GM21737 (cell line): ENCODE results near the gene RPS14.
A peak's percentile ranks its signal among the peaks of the same experiment; 100 is the strongest.

Experiments used
- ATAC-seq: cut with Tn5 transposase; IDR thresholded peaks from one replicate; pipeline ENCODE4 v1.9.1; 2021; ENCODE audit warnings: mild to moderate bottlenecking, moderate library complexity; ENCODE audit not compliant: unreplicated experiment

RPS14 gene

DNA sequence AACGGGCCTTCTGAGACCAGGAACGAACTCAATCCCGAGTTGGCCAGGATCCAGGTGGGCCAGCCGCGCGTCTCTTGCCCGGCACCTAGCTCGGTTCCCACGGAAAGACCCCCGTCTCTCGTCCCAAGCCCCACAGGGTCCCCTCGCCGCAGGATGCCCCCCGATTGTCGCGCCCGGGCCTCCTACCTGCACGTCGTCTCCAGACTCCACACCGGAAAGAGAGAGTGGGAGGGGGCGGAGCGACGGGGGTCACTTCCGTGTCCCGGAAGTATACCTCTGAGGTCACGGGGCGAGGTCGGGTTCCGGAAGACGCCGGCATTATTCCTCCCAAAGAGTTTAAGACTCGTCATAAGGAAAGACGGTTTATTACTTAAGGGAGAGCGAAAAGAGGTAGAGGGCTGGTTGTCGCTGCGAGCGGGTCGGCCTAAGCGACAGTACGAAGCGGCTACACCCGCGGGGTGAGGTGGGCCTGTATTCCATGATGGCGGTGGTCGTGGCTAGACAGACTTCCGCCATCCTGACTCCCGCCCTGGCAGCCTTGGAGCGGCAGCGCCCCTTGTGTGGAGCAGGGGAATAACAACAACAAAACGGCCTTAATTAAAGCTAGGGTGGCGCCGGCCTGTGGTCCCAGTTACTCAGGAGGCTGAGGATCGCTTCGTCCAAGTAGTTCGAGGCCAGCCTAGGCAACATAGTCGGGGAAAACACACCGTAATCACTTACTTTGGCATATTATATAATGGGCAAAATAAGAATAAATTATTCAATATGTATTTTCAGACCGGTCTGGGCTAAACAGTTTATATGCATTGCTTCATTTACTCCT lies at the start of gene RPS14:
TSS of gene RPS14 (minus strand) at position 223 of the 823 bp plus-strand sequence. CDS start 2,006 bp downstream, outside the sequence.
- ATAC-seq, result peak; percentile 89

DNA sequence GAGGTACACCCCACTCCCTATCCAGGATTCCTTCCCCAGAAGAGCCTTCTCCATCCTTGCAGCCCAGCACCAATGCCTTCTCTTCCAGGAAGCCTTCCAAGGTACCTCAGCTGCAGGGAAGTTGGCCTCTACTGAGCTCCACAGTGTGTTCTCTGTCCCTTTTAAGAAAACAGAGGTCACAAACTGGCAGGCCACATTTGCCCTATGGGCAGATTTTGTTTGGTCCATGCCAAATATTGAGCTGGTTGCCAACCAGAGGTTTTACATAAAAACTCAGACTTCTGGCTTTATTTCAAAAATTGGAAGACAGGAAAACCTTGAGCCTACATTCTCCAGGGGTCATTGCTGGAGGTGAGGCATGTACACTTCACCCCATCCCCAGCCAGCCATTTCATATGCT lies 49.4 kb upstream of the RPS14 start:
- ATAC-seq, result no peak

DNA sequence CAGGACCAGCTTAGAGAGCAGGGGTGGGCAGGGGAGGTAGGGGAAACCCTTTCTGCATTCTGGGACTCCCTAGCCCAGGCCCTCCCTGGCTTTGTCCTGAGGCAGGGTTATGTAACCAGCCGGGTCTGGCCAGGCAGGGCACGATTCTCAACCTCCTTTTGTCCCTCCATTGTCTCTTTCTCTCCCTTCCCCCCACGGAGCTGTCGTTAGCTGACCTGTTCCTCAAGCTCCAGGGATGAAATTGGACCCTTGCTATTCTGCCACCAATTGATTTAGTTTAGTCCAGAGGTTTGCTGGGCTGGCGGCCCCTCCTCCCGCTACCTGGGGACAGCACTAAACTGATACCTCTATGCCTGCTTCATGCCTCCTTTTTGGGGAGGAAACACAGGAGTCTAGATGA lies 49.0 kb upstream of the RPS14 start:
- no peak for ATAC-seq

DNA sequence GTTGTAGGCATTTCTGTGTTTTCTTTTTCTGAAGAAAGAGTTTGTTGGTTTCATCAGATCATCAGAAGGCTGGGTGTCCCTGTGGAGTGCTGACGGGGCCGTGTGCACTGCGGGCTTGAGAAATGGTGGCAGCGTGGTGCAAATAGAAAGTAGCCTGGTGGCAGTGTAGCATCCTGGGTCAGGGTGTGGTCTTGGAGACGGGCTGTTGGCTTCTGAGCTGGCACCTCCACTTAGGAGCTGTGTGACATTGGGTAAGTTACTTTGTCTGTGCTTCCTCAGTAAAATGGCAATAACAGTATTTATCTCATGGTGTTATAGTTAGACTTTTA lies 48.4 kb upstream of the RPS14 start:
- ATAC-seq, result no peak

DNA sequence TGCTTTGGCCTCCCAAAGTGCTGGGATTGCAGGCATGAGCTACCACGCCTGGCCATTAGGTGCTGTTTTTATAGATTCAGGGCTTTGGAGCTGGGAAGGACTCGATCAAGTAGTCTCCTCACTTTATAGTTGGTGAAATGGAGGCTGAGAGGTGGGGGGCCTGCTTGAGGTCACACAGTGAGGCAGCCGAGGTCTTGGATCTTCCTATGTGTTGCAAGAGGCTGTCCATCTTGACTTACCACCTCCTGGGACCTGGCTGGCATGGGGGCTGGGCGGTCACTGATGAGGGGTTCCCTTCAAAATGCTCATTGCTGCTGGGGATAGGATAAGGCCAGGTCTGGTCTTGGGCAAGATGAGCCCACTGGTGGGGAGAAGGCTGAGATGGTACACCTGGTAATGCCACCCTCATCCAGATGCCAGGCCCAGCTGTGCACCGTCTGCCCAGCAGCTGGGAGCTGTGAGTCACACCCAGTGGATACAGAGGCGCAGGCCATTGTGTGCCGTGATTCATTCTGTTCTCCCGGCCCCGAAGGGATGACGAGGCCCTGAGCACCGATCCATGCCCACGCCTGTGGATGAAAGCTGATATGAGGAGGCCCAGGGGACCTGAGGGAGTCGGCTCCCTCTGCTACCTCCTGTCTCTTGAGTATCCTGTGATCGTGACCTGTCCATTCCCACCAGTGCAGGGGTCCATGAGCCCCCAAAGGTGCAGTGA lies 47.9 kb upstream of the RPS14 start:
- no peak for ATAC-seq

DNA sequence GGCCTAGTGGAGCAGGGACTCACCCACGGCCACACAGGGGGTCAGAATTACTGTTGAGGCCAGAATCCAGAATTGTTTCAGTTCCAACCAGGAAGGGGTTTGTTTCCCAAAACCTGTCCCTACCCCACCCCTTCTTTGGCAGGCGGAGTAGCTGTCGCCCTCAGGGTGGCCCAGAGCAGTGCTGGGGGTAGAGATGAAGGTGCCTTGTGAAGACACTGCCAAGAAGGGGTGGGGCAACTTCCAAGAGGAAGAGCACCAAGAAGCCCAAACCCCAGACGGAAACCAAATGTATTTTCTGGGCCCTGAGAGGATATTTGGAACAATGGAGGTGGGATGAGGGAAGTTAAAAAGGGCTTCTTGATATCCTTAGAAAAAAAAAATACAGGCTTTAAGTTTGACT lies 47.0 kb upstream of the RPS14 start:
- no peak for ATAC-seq

DNA sequence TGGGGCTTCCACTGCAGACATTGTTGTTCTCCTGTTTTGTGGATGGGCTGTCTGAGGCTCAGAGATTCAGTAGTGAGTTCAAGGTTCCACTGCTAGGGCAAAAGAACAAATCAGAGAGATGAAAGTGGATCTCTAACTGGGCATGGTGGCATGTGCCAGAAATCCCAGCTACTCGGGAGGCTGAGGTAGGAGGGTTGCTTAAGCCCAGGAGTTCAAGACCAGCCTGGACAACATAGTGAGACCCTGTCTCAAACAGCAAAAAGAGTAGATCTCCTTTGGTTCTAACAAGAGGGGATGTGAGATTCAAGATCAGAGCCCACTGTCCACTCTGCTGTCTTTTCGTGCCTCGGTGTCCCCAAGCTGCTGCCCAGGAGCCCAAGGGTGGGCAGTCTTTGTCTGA lies 46.6 kb upstream of the RPS14 start:
- ATAC-seq, result no peak

DNA sequence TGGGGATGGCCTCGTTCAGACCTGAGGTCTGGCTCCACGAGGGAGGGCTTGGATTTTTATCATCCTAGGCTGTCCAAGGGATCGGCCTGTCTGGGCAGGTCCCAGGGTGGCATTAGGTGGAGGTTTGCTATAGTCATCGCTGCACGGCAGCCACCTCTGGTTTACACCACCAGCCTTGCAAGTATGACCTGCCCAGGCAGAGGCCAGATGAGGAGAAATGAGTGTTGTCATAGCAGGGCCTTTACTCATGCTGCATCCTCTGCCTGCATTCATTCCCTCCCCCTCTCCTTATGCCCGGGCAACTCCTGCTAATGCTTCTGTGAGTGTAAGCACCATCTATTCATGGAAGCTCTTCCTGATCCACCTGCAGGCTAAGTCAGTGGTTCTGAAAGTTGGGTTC lies 43.1 kb upstream of the RPS14 start:
- no peak for ATAC-seq

DNA sequence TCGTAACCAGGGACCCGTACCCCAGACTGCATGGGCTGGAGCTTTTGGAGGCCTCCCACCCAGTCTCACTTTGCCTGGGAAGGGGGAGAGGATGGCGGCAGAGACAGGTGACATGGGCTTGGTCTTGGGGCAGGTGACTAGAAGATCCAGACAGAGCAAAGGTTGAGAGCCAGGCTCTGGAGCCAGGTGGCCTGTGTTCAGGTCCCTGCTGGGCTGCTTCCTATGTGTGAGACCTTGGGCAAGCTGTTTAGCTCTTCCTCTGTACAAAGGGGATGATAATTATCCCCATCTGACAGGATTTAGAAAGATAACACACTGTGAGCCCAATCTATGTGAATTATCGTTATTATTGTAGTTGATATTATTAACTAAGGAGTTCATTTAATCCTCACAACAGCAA lies 42.3 kb upstream of the RPS14 start:
- ATAC-seq, result no peak

DNA sequence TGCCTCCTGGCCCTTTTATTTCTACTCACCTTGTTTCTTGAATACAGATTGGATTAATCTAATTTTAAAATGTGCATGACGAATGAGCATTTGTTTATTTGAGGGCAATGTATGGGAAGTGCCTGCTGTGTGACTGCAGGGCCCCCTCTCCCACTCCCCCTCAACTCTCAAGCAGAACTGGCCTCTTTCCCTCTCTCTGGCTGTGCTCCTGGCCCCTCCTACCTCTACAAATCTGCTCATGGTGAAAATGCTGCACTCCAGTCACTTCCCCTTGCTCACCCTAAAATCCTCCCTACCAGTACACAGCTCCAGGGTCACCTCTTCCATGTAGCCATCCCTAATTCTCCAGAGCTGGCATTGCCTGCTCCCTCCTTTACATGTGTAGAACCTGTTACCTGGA lies 41.2 kb upstream of the RPS14 start:
- ATAC-seq, result no peak

DNA sequence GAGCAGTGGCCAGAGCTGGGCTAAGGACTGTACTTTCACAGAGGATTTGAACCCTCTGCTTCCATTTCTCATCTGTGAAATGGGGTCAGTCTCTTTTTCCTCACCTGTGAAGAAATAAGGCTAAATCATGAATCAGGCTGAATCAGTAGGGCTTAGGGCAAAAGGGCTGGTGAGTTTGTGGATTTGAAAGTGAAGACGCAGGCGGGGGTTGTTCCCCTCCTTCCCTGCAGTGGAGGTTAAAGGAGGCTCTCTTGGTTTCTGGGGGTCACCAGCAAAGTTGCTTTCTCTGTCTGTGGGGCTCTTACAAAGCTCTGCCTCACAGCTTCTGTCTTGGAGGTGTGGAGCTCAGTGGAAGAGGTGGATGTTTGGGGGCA lies 40.7 kb upstream of the RPS14 start:
- ATAC-seq, result no peak

DNA sequence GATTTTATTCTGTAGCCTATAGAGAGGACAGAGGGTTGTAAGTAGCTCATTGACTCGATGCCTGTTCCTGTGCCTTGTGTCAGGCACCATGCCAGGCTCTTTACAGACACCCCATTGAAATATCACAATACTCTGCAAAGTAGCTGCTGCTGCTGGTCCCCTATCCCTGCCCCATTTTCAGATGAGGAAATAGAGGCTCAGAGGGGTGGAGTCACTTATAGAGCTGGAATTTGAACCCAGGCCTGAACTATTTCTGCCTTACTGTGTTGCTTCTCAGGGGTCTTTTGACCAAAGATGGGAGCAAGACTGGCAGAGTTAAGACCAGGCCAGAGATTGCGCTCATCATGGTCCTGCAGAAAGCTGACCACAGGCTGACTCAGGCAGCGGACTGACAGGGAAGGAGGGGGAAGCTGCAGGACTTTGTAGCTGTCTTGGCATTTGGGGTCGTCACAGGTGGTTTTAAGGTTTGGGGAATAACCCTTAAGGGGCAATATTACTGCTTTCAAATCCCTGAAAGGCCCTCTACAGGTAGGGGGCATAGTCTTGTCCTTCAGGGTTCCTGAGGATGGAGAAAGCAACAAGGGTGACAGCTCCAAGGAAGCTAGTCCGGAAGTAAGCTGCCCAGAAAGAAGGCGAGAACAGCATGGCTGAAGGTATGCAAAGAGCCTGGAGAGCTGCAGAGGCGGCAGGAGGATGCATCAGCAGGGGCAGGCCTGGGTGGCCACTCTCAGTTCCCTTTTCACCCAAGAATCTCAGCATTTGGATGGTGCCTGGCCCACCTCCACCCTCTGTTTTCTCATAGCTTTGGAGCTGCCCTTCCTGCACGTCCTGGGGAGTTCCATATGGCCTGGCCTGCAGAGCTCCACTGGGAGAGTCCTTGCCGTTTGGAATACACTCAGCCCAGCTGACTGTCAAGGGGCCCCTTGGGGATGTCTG lies 40.1 kb upstream of the RPS14 start:
- peak; percentile 75 for ATAC-seq

DNA sequence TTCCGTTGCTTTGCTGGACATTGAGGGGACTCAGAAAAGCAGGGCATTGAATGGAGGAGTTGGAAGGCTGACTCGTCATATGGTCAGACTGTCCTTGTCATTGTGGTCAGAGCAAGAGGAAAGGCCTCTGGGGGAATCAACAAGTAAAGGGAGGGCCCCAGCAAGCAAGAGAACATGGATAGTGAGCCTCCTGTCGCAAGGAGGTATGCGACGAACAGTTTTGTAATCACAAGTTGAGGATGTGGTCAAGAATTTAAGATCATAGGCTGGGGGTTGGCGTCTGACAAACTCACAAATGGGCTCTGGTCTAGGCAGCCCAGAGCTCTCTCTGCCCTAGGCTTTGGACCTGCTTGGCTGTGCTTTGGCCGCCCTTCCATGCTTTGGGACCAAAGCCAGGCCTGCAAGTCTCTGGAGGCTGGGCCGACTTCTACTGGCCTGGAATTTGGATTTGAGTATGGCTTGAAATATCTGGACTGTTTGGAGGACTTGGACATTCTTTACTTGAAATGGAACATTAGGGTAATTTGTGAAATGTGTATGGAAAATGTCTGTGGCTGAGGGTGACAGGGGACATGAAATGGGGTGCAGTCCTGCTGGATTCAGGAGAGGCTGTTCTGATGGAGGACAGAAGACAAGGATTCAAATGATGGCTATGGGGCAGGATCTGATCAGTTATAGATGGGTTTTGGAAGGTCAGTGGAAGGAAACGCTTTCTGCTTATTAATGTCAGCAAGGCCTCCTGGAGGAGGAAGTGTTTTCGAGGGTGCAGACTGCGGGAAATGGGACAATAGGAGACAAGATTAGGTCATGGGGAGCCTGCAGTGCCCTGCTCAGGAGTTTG lies 39.2 kb upstream of the RPS14 start:
- ATAC-seq, result no peak

DNA sequence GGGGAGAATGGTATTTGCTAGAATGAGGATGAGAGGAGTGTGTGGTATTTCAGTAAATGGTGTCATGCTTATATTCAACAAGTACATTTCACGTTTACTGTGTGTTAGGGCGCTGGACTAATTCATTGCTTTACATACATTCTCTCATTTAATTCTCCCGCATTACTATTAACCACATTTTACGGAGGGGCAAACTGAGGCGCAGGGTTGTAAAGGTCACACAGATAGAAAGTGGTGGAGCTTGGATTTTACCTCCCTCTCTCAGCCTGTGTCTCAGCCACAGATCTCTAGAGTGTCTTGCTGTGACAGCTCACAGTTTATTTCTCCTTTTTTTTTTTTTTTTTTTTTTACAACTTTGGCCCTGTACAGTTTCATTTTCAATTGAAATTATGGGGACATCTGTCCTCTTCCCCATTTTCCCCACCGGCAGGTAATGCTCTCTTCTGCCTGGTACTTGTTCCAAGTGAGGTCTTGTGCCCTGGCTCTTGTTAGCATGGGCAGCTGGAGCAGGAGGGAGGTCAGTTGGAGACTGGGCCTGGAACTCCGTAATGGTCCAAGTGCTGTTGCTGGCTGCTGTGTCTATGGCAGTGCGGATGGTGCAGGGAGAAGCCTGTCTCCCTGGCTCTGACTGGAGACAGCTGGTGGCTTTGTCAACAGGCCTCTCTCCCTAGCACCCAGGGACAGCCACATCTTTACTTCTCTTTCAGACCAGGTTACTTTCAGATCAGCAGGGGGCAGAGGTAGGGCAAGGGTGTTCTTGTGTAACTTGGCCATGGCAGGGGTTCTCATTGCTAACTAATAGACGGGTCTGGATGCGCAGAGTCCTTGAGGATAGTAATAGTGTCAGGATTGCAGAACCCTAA lies 37.9 kb upstream of the RPS14 start:
- no peak for ATAC-seq

DNA sequence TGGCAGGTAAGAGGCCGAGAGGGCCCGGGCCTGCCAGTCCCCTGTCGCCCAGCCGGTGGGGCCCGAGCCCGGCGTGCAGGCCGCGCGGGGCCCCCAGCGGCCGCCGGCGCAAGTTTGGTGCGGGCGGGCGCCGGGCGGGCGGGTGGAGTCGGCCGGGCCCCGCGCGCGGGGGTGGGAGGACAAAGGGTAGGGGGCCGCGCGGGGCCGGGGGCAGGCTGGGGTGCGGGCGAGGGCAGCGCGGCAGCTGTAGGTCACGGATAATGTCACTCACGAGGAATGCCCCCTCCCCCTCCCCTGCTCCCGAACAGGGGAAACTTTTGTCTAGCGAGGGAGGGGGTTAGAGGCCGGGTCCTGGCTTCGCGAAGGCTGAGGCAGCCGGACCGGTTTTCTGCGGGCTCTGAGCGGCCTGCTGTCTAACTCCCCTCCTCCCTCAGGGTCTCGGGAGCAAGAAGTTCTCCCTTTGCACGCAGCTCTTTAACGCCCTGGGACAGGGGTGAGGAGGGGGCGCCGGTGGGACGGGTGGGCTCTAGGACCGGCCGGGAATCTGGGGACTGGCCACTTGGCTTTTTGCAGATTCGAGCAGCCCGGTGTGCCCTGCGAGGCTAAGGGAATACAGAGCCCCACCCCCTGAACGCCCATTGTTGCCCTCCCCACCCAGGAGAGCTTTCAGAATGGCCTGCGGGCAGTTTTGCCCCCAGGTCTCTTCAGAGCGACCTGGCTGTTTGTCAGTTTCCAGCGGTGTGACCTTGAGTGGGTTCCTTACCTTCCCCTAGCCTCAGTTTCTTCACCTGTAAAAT lies 37.1 kb upstream of the RPS14 start:
- ATAC-seq, result no peak

DNA sequence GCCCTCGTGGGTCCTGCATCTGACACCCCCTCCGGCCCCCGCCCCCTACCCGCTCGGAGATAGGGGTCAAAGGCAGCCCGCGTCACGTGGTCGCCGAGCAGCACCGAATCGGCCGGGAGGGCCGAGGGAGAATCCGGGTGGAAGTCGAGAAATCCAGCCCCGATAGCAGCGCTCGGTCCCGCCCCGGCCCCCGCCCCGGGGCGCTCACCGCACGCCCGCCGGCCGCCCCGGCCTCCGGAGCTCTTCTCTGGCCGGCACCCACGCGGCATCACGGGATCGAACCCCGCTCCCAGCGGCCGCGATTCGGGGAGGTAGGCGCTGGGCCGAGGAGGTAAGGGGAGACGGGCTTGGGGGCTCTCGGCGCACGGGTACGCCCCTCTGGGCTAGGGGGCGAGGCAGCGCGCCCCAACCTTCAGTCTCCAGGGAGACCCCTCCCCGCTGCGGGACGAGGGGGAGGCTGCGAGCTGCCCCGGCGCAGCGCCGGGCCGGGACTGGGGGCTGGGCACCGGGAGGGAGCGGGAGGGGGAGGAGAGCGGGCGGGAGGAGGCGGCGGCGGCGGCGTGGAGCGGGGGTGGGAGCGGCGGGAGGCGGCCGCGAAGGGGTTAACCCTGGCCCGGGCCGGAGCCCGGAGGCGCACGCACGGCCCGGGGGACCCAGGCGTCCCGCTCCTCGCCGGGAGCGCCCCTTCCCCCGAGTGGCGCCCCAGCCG lies 36.3 kb upstream of the RPS14 start:
- ATAC-seq, result no peak

DNA sequence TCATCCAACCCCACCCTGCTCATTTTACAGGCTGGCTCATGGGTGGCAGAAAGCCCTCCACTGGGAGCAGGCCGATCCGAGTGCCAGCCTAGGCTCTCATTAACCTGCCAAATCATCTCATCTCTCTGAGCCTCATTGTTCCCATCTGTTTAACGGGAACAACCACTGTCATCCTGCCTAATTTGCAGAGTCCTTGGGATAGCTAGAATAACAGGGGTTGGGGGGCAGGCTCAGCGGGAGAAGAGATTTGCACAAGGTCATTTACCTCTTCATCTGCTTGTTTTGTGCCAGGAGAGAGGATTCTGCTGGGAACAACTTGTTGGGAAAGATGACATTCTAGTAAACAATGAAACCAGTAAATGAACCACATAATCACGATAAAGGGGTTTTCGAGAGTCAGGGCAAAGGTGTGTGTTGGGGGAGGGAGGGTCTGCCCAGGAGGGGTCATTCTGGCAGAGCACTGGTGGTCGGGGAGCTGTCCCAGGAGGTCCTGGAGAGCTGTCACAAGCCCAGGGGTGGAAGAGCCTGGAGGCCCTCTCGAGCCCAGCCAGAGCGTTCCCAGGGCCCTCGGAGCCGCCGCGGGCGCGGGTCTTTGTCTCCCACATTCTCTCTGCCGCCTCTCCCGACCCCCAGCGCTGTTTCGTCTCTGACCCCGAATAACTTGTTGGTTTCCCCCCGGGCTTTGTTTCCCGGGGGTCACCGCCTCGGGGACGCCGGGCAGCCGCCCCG lies 35.6 kb upstream of the RPS14 start:
- no peak for ATAC-seq

DNA sequence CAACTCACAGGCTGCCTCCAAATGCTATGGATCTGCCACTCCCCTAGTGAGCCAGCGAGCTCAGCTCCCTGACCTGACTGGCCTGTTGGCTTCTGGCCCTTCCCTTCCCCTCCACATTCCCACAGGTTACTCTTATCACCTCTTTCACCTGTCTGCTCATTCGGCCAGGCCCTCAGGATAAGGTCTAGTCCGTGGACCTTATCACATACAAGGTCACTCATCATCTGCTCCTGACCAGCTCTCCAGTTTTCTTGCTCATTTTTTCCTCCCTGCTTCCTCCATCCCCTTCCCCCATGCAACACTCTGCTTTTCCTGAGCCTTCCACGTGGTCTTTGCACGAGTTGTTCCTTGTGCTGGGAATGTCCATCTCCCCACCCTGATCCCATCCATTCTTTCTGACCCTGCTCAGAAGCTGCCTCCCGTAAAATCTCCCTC lies 32.5 kb upstream of the RPS14 start:
- ATAC-seq, result no peak
